ENCODE measurements around the gene NKG7.

- TF ChIP-seq POLR2A (IDR thresholded peaks at IDR 0.05): no peak
- TF ChIP-seq CTCF (IDR thresholded peaks at IDR 0.05): no peak
Measured at GRCh38 chr19:51347209-51347928, 25.1 kb downstream of the NKG7 start.
